K562 (cell line): ENCODE measurements around the gene MBOAT7. TPM values are rescaled to one million over a fixed set of nuclear protein-coding genes. Genes with fewer than 3 reads are reported as not detected.

Experiments
- BRCA1 ChIP-seq, 2 experiments: fragments of 450-650 bp in 1 of 2; sonication (generic) in 1 of 2; formaldehyde crosslinking in 1 of 2; IDR thresholded peaks; 2 replicates each; pipeline versions ENCODE4 v1.5.0 to v1.6.1; 2017 to 2020; ENCODE audit warnings: mild to moderate bottlenecking in 1 of 2, missing genetic modification reagents in 1 of 2
- CREB1 ChIP-seq, 2 experiments: sonication (generic) in 1 of 2; formaldehyde crosslinking in 1 of 2; IDR thresholded peaks; 2 replicates each; pipeline versions ENCODE4 v1.6.1 to v1.8.0; 2012 to 2022; ENCODE audit warnings: inconsistent platforms in 1 of 2, mild to moderate bottlenecking in 1 of 2, missing genetic modification reagents in 1 of 2, moderate library complexity in 1 of 2
- ETV6 ChIP-seq, 3 experiments: fragments of 150-350 bp in 1 of 3; sonication (generic) in 1 of 3; formaldehyde crosslinking in 1 of 3; IDR thresholded peaks; 2 replicates each; pipeline versions ENCODE4 v1.6.1 to v1.8.0; 2014 to 2022; ENCODE audit warnings: borderline replicate concordance in 2 of 3, low read depth in 2 of 3, antibody characterized with exemption in 1 of 3, low read length in 1 of 3, mild to moderate bottlenecking in 1 of 3, missing genetic modification reagents in 1 of 3
- FOXP1 ChIP-seq: sonication (generic); formaldehyde crosslinking; IDR thresholded peaks from 2 replicates; pipeline ENCODE4 v1.8.0; 2022; ENCODE audit warnings: mild to moderate bottlenecking, missing genetic modification reagents
- HES1 ChIP-seq: fragments of 450-650 bp; IDR thresholded peaks from 2 replicates; pipeline ENCODE4 v1.6.1; 2016; ENCODE audit warnings: low read depth, mild to moderate bottlenecking, moderate library complexity
- HIVEP1 ChIP-seq: fragments of 250-450 bp; sonication (Bioruptor Pico); IDR thresholded peaks from 2 replicates; pipeline ENCODE4 v1.4.0; 2020; ENCODE audit warnings: mild to moderate bottlenecking
- IFI16 ChIP-seq: fragments of 250-450 bp; sonication (Bioruptor Pico); IDR thresholded peaks from 2 replicates; pipeline ENCODE4 v2.1.2; 2022; ENCODE audit warnings: mild to moderate bottlenecking, inconsistent platforms
- MYC ChIP-seq, 2 experiments: fragments of 250-450 bp in 1 of 2; sonication (Bioruptor Pico) in 1 of 2; IDR thresholded peaks; 2 replicates each; pipeline versions ENCODE4 v1.5.1 to v1.6.1; 2012 to 2021; ENCODE audit warnings: low read depth in 2 of 2, borderline replicate concordance in 1 of 2, improper control_type of control experiment in 1 of 2, low read length in 1 of 2, mild to moderate bottlenecking in 1 of 2, moderate library complexity in 1 of 2
- POLR3G ChIP-seq: IDR thresholded peaks from 2 replicates; pipeline ENCODE4 v1.6.1; 2011; ENCODE audit not compliant: insufficient read length, insufficient replicate concordance; ENCODE audit errors: extremely low read depth
- THAP7 ChIP-seq: fragments of 250-450 bp; sonication (Bioruptor Pico); IDR thresholded peaks from 2 replicates; pipeline ENCODE4 v1.5.0; 2021
- TRIM25 ChIP-seq: fragments of 450-650 bp; IDR thresholded peaks from 2 replicates; pipeline ENCODE4 v1.7.0; 2016; ENCODE audit warnings: borderline replicate concordance
- ZBTB11 ChIP-seq, 3 experiments: fragments of 200-800 bp in 1 of 3; fragments of 250-450 bp in 1 of 3; fragments of 450-650 bp in 1 of 3; sonication (Bioruptor Pico) in 1 of 3; sonication (Bioruptor generic) in 1 of 3; formaldehyde crosslinking in 1 of 3; IDR thresholded peaks; 2 replicates each; pipeline versions ENCODE4 v1.6.1 to v1.8.0; 2016 to 2022; ENCODE audit warnings: mild to moderate bottlenecking in 2 of 3, missing genetic modification characterization in 2 of 3, missing compliant biosample characterization in 1 of 3, moderate library complexity in 1 of 3
- ZBTB9 ChIP-seq: fragments of 450-650 bp; formaldehyde crosslinking; IDR thresholded peaks from 2 replicates; pipeline ENCODE4 v1.4.0; 2020; ENCODE audit warnings: mild to moderate bottlenecking, moderate library complexity
- ZFPM2 ChIP-seq: fragments of 250-450 bp; sonication (Bioruptor Pico); IDR thresholded peaks from 2 replicates; pipeline ENCODE4 v1.5.1; 2022; ENCODE audit warnings: mild to moderate bottlenecking
- ZNF766 ChIP-seq: fragments of 200-800 bp; sonication (Bioruptor generic); conservative IDR thresholded peaks from 2 replicates; pipeline ENCODE4 v1.6.1; 2016; ENCODE audit warnings: missing genetic modification characterization, missing compliant biosample characterization
- polyA plus RNA-seq, 8 experiments: library from polyadenylated mRNA; depleted of rRNA in 4 of 8; stranded (reverse) in 5 of 8; unstranded in 3 of 8; fragments of >200 nt; fragmentation: Nextera tagmentation in 2 of 8; fragmentation: Illumina TruSeq in 1 of 8; extraction: Ambion mirVana in 2 of 8; extraction: Trizol in 1 of 8; gene quantifications; 2 replicates each; pipeline versions ENCODE4 v1.2.1 to v1.2.3, GENCODE V29; 2011 to 2014; ENCODE audit warnings: inconsistent platforms in 1 of 8, missing spikeins in 1 of 8
- total RNA-seq, 7 experiments: library from RNA; depleted of rRNA in 6 of 7; stranded (reverse); fragments of >200 nt in 6 of 7; fragmentation: Illumina TruSeq in 2 of 7; extraction: Trizol in 2 of 7; gene quantifications; 2 replicates each; pipeline versions ENCODE4 v1.2.1 to v1.2.3, GENCODE V29; 2011 to 2021; ENCODE audit warnings: low replicate concordance in 1 of 7

The MBOAT7 gene
- total and polyA plus RNA-seq, 9 of the 15 experiments (the other 6 are each of a cell fraction or from before 2014, with no cell fraction given) = 1.4 to 153 (median 56.1) TPM

- TF ChIP-seq CREB1 (IDR thresholded peaks at IDR 0.05) = no peak
- no peak for TF ChIP-seq CREB1 (CRISPR knock-in tag; IDR thresholded peaks at IDR 0.05)
- no peak for TF ChIP-seq FOXP1 (CRISPR knock-in tag)
- TF ChIP-seq HIVEP1 (CRISPR knock-in tag) = no peak
- no peak for TF ChIP-seq MYC (IDR thresholded peaks at IDR 0.05; ENCODE audit: low read depth, low read length)
- TF ChIP-seq MYC (CRISPR knock-in tag; IDR thresholded peaks at IDR 0.05; ENCODE audit: borderline replicate concordance, low read depth) = peak; percentile 91; the same call in 1 of the 2 replicates
- peak; percentile 81; the same call in 1 of the 2 replicates for TF ChIP-seq TRIM25
- 0 out of 4 replicates have a peak, but pooled peaks of 1 of the 2 experiments have one; percentile 23 for TF ChIP-seq ETV6 (IDR thresholded peaks at IDR 0.05; ENCODE audit: borderline replicate concordance in 1 of 2, low read depth in 2 of 2, low read length in 1 of 2)
- peak; percentile 67; the same call in 1 of the 2 replicates for TF ChIP-seq ETV6 (CRISPR knock-in tag; IDR thresholded peaks at IDR 0.05; ENCODE audit: borderline replicate concordance)
- no peak for TF ChIP-seq BRCA1 (IDR thresholded peaks at IDR 0.05)
- TF ChIP-seq BRCA1 (CRISPR knock-in tag; IDR thresholded peaks at IDR 0.05) = 0 out of 2 replicates have a peak, but pooled peaks have one; percentile 74
- 0 out of 2 replicates have a peak, but pooled peaks have one; percentile 2 for TF ChIP-seq ZFPM2 (CRISPR knock-in tag)
- no peak for TF ChIP-seq ZBTB9 (CRISPR knock-in tag)
- TF ChIP-seq POLR3G = no peak
- TF ChIP-seq ZNF766 (CRISPR knock-in tag) = peak; percentile 14; the same call in 1 of the 2 replicates
- TF ChIP-seq IFI16 = no peak
- 0 out of 2 replicates have a peak, but pooled peaks have one; percentile 21 for TF ChIP-seq THAP7 (CRISPR knock-in tag)
- TF ChIP-seq ZBTB11 (CRISPR knock-in tag; IDR thresholded peaks at IDR 0.05) = peak in 1 of 3 experiments; percentile 3; a peak in 1 of 6 replicates
- no peak for TF ChIP-seq HES1
Measured at GRCh38 chr19:54201172-54201701, 11.9 kb upstream of the MBOAT7 start (continued).
